ENCODE data around the gene NBAS.
"Not testable (repeated sequence)": the region's sequence is repeated elsewhere in the genome, so short reads cannot be mapped to it uniquely, and the experiment has no call there.

NBAS gene

GRCh38 chr2:15520346-15520745 lies 40.8 kb downstream of the NBAS start:
- DNase-seq, result no peak

GRCh38 chr2:15518759-15519158 lies 42.4 kb downstream of the NBAS start:
- DNase-seq, result not testable (repeated sequence)

DNA sequence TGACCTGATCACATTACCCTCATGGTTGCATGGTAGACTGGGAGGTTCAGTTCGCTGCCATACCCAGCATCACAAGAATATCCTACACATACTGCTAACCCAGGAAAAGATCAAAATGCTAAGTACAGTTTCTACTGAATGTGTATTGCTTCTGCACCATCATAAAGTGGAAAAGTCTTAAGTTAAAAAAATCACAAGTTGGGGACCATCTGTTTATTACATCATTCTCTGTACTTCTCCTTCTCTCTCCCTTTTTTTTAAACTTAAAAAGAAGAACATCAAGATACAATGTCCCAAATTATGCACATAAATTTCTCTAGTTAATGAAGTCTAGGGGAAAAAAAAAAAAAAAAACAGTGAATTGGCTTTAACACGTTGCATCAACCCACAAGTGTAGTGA lies 43.3 kb downstream of the NBAS start:
- no peak for DNase-seq

GRCh38 chr2:15511686-15512085 lies 49.4 kb downstream of the NBAS start:
- no peak for DNase-seq

- DNase-seq, result no peak
Observed at GRCh38 chr2:15510552-15510951, 50.6 kb downstream of the NBAS start.

DNA sequence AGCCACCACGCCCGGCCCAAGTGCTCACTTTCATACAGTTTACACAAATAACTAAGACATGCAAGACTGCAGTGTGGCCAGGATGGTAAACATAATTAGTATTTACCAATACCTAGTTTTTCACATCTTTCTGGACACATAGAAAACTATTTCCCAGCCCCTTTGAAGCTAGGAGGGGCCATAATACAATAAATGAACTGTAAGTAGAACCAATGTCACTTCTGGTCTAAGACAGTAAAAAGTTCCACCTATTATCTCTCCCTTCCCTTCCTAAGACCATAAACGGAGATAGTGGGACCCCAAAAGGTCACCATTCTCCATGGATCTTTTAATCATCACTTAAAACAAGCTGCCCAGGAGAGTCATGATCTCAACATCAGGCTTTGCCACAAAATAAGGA lies 51.0 kb downstream of the NBAS start:
- no peak for DNase-seq

DNA sequence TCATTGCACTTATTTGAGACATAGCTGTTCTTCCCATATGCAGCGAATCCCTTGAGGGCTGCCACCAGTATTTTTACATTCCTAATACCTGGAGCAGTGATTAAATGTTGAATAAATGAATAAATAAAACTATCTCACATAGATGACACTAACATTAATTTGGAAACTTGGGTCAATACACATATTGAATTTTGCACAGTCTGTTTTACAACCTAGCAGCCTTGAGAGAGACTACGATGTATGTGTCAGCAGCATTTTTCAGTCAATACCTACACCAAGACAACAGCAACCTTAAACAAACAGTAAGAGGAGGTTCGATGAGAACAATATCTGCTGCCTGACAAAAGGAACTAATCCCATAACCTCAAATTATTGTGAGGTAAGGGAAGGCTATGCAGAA lies 53.4 kb downstream of the NBAS start:
- DNase-seq, result no peak

- no peak for DNase-seq
Observed at GRCh38 chr2:15507061-15507460, 54.1 kb downstream of the NBAS start.

GRCh38 chr2:15506229-15506819 lies 54.8 kb downstream of the NBAS start:
- DNase-seq, result no peak

DNA sequence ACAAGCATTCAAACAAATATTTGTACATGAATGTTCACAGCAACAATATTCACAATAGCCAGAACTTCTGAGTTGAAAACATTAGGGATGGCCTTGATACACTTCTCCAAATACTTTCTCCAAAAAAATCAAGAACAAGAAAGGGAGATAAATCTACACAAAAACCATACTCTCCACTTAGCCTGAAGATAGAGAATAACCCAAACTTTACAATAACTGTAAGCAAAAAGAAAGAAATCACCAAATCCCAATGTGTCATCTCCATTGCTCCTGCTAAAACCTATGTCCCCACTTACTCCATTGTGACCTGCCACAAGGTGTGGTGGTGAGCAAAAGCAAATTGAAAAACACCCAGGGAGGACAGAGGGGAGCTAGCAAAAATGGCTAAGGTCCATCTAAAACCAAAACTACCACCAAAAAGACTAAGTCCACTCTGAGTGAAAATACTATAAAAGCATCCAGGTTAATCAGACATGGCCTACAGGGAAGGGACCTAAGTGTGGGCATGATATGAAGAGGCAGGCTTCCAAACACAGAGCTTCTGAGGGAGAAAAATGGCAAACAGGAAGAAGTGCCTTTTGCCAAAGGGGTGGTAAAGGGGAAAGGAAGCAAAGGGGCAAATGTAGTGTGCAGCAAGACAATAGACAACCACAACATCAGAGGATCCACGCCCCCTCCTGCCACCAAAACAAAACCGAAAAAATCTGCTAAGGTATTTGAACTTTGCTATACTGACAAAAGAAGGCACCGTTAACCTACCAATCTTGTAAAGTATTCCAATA lies 56.1 kb downstream of the NBAS start:
- DNase-seq, result no peak

DNA sequence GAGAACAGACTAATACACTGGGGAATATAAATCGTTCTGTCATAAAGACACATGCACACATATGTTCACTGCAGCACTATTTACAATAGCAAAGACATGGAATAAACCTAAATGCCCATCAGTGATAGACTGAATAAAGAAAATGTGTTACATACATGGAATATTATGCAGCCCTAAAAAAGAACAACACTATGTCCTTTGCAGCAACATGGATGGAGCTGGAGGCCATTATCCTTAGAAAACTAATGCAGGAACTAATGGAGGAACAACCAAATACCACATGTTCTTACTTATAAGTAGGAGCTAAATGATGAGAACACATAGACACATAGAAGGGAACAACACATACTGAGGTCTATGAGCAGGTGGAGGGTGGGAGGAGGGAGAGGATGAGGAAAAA lies 61.9 kb downstream of the NBAS start:
- not testable (repeated sequence) for DNase-seq

DNA sequence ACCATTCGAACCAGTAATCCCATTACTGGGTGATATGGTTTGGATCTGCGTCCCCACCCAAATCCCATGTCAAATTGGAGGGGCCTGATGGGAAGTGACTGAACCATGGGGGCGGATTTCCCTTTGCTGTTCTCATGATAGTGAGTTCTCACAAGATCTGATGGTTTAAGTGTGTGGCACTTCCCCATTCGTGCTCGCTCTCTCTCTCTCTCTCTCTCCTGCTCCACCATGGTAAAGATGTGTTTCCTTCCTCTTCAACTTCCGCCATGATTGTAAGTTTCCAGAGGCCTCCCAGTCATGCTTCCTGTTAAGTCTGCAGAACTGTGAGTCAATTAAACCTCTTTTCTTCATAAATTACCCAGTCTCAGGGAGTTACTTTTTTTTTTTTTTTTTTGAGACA lies 62.6 kb downstream of the NBAS start:
- DNase-seq, result no peak

- no peak for DNase-seq
Observed at GRCh38 chr2:15494877-15495276, 66.3 kb downstream of the NBAS start.

DNA sequence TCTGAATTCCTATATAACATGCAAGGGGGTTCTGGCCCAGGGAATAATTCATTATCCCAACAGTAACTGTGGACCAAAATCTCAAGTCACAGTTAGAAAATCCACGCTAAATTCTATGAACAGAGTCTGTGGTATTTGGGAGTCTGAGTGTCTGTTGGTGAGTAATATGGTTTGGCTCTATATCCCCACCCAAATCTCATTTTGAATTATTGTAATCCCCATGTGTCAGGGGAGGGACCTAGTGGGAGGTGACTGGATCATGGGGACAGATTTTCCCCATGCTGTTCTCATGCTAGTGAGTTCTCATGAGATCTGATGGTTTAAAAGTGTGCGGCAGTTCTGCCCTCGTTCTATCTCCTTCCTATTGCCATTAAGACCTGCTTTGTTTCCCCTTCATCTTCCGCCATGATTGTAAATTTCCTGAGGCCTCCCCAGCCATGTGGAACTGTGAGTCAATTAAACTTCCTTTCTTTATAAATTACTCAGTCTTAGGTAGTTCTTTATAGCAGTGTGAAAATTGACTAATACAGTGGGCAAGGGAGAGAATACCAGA lies 68.3 kb downstream of the NBAS start:
- DNase-seq, result no peak

GRCh38 chr2:15486770-15487169 lies 74.4 kb downstream of the NBAS start:
- DNase-seq, result no peak

DNA sequence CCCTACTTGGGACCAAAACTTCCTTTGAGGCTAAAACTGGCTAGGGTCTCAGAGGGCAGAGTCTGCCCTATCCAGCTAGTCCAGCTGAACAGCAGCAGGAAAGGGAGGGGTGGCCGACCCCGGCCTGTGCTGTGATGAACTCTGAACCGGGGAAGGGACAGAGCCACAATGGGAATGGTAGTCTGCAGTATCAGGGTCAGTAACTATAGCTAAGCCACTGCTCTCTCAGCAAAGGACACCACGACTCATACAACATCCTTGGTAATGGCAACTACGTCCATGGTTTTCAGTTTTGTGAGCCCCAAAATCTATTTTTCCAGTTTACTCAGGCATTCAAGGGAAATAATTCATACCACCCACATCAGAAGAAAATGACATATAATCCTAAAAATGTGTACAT lies 75.2 kb downstream of the NBAS start:
- DNase-seq, result no peak

DNA sequence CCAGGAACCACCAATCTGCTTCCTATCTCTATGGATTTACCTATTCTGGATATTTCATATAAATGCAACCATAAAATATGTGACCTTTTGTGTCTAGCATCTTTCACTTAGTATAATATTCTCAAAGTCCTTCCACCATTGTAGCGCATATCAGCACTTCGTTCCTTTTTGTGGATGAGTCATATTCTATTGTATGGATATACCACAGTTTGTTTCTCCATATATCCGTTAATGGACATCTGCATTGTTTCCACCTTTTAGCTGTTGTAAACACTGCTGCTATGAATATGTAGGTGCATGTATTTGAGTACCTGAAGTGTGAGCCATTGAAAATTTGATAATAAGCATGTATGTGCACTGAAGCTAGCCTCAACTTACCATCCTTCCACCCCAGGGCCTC lies 80.1 kb downstream of the NBAS start:
- DNase-seq, result no peak

DNA sequence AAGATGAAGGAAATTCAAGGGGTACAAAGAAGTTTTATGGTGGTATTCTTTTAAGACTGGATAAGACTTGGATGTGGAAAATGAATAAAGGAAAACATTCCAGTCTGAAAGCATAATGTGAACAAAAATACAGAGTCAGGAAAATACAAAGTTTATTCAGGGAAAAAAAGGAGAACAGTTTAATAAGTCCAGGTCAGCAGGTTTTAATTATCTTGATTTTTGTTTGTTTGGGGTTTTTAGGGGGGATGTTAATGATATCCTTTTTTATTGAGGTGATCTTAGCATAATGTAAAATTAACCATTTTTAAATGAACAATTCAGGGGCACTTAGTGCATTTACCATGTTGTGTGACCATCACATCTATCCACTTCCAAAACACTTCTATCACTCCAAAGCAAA lies 80.6 kb downstream of the NBAS start:
- DNase-seq, result no peak

DNA sequence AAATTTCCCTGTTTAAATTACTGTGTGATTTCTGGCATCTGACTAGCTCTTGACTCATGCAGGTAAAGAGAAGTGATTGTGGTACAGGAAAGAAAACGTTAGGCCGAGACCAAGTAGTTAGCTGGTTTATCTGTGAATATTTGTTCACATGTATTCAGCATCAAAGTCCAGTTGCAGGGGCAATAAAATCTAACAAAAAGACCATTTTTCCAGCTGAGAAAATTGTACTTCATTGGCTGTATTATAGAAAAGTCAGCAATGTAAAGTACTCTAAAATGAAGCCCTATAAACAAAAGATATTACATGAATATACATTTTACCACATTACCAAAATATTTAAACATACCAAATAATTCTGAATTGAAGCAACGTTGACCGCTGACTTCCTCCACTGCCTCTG lies 88.3 kb downstream of the NBAS start:
- no peak for DNase-seq

- no peak for DNase-seq
Observed at GRCh38 chr2:15472133-15472532, 89.0 kb downstream of the NBAS start.

DNA sequence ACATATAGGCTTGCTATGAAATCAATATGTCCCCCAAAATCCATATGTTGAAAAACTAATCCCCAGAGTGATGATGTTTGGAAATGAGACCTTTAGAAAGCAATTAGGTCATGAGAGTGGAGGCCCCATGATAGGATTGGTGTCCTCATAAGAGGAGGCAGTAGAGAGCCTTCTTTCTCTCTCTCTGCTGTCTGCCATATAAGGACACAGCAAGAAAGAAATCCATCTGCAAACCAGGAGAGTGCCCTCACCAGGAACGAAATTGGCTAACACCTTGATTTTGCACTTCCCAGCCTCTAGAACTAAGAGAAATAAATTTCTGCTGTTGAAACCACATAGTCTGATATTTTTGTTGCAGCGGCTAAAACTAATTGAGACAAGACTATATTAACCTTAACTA lies 89.5 kb downstream of the NBAS start:
- no peak for DNase-seq

DNA sequence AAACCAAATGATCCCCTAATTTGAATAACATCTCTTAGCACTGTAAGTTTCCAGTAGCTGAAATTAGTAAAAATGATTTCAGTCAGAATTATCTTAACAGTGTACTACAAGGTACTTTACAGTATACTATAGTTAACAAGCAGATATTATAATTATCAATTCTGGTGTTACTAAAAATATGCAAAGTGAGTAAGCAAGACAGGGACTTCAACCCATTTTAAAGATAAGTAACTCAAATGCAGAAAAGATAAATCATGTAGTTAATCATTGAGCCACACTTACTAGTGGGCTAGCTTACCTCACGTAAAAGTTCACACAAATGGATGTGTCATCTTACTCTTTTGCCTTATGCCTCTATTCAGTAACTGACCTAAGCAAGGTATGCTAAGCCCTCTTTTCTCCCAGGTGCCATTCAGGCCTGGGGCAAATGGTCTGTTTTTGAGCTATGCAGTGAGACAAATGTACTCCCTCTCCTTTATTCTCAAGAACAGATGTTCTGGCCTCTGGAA lies 101.0 kb downstream of the NBAS start:
- no peak for DNase-seq

GRCh38 chr2:15458277-15458676 lies 102.9 kb downstream of the NBAS start:
- no peak for DNase-seq

GRCh38 chr2:15457868-15458267 lies 103.3 kb downstream of the NBAS start:
- DNase-seq, result no peak
